ENCODE data around the gene GOLGA3. TPM values are rescaled to one million over a fixed set of nuclear protein-coding genes. Genes with fewer than 3 reads are reported as not detected.
"Not testable (repeated sequence)": the region's sequence is repeated elsewhere in the genome, so short reads cannot be mapped to it uniquely, and the experiment has no call there.

Gene GOLGA3
- total RNA-seq, 1 donor from 2014 or later = 63.8 TPM

- no peaks in the 10 kb centered on the region for H3K9me3 Mint-ChIP-seq
- no peaks in the 10 kb centered on the region for H3K4me1 Mint-ChIP-seq
- DNase-seq (ENCODE audit: low spot score in 2 of 2, unreplicated experiment in 2 of 2) = no peak
- no peak overlapping the region for H3K27ac Mint-ChIP-seq
- no peak for TF ChIP-seq CTCF (IDR thresholded peaks at IDR 0.05; ENCODE audit: unreplicated experiment)
- no peak overlapping the region for H3K4me3 Mint-ChIP-seq
- H3K36me3 Mint-ChIP-seq = peaks cover 18% of the 10 kb centered on the region
- no peaks in the 10 kb centered on the region for H3K27me3 Mint-ChIP-seq (ENCODE audit: low read depth)
Measured at GRCh38 chr12:132839558-132840235, 11.0 kb upstream of the GOLGA3 start.

GRCh38 chr12:132838410-132839080, 9.9 kb upstream of the GOLGA3 start:
- H3K4me1 Mint-ChIP-seq = no peaks in the 10 kb centered on the region
- TF ChIP-seq CTCF (IDR thresholded peaks at IDR 0.05; ENCODE audit: unreplicated experiment) = no peak
- no peaks in the 10 kb centered on the region for H3K27me3 Mint-ChIP-seq (ENCODE audit: low read depth)
- H3K36me3 Mint-ChIP-seq = peaks cover 19% of the 10 kb centered on the region
- no peaks in the 10 kb centered on the region for H3K9me3 Mint-ChIP-seq
- peak overlapping the region; percentile 79 for H3K27ac Mint-ChIP-seq
- DNase-seq (ENCODE audit: low spot score in 2 of 2, unreplicated experiment in 2 of 2) = no peak
- H3K4me3 Mint-ChIP-seq = no peak overlapping the region

GRCh38 chr12:132837693-132838409, 9.2 kb upstream of the GOLGA3 start:
- no peak for DNase-seq (ENCODE audit: low spot score in 2 of 2, unreplicated experiment in 2 of 2)
- no peaks in the 10 kb centered on the region for H3K9me3 Mint-ChIP-seq
- no peaks in the 10 kb centered on the region for H3K27me3 Mint-ChIP-seq (ENCODE audit: low read depth)
- no peak overlapping the region for H3K4me3 Mint-ChIP-seq
- no peaks in the 10 kb centered on the region for H3K4me1 Mint-ChIP-seq
- peak overlapping the region; percentile 64 for H3K27ac Mint-ChIP-seq
- TF ChIP-seq CTCF (IDR thresholded peaks at IDR 0.05; ENCODE audit: unreplicated experiment) = no peak
- peaks cover 22% of the 10 kb centered on the region for H3K36me3 Mint-ChIP-seq

GRCh38 chr12:132836795-132837331, 8.2 kb upstream of the GOLGA3 start:
- Mint-ChIP-seq H3K36me3 (peaks cover 18% of the 10 kb centered on the region), H3K9me3 (no peaks in the 10 kb centered on the region), H3K27me3 (ENCODE audit: low read depth) (no peaks in the 10 kb centered on the region), H3K4me1 (no peaks in the 10 kb centered on the region), H3K4me3 (no peak overlapping the region), H3K27ac (no peak overlapping the region)
- TF ChIP-seq CTCF (IDR thresholded peaks at IDR 0.05; ENCODE audit: unreplicated experiment) = no peak
- DNase-seq (ENCODE audit: low spot score in 2 of 2, unreplicated experiment in 2 of 2) = no peak

- DNase-seq (ENCODE audit: low spot score in 2 of 2, unreplicated experiment in 2 of 2); H3K4me3 Mint-ChIP-seq; H3K4me1 Mint-ChIP-seq; H3K9me3 Mint-ChIP-seq; H3K27me3 Mint-ChIP-seq (ENCODE audit: low read depth); H3K27ac Mint-ChIP-seq: not testable (repeated sequence)
- H3K36me3 Mint-ChIP-seq = peaks cover 15% of the 10 kb centered on the region
Measured at GRCh38 chr12:132836230-132836629, 7.6 kb upstream of the GOLGA3 start.
